ENCODE results near the gene WDR47.

GRCh38 chr1:109048335-109048734 is 6.4 kb upstream of the WDR47 start:
- TF ChIP-seq CTCF (IDR thresholded peaks at IDR 0.05 in 4 of 5, conservative IDR thresholded peaks at IDR 0.05 in 1 of 5) (no peak), POLR2A (IDR thresholded peaks at IDR 0.05) (no peak)
